ENCODE data around the gene FKTN. TPM values are rescaled to one million over a fixed set of nuclear protein-coding genes. Genes with fewer than 3 reads are reported as not detected.
A peak's percentile ranks its signal among the peaks of the same experiment; 100 is the strongest.

Gene FKTN
- total RNA-seq, 2 donors from 2014 or later, result 0.52 to 14.3 TPM

DNA sequence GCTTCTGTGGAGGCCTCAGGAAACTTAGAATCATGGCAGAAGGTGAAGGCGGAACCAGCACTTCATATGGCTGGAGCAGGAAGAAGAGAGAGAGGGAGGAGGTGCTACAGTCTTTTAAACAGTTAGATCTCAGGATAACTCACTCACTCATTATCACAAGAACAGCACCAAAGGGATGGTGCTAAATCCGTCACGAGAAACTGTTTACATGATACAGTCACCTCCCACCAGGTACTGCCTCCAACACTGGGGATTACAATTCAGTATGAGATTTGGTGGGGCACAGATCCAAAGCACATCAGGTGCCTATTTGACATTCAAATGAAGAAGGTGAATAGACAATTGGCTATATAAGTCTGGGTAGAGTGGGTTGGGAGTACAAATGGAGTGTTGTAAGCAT, 35.2 kb downstream of the FKTN start:
- H3K27ac Mint-ChIP-seq, result no peak overlapping the region
- H3K9me3 Mint-ChIP-seq, result peaks cover 8 to 14% of the 10 kb centered on the region in 2 donors
- DNase-seq (ENCODE audit: low spot score in 2 of 2), result no peak
- no peak for ATAC-seq
- peaks cover 28 to 38% of the 10 kb centered on the region in 2 donors for H3K36me3 Mint-ChIP-seq

DNA sequence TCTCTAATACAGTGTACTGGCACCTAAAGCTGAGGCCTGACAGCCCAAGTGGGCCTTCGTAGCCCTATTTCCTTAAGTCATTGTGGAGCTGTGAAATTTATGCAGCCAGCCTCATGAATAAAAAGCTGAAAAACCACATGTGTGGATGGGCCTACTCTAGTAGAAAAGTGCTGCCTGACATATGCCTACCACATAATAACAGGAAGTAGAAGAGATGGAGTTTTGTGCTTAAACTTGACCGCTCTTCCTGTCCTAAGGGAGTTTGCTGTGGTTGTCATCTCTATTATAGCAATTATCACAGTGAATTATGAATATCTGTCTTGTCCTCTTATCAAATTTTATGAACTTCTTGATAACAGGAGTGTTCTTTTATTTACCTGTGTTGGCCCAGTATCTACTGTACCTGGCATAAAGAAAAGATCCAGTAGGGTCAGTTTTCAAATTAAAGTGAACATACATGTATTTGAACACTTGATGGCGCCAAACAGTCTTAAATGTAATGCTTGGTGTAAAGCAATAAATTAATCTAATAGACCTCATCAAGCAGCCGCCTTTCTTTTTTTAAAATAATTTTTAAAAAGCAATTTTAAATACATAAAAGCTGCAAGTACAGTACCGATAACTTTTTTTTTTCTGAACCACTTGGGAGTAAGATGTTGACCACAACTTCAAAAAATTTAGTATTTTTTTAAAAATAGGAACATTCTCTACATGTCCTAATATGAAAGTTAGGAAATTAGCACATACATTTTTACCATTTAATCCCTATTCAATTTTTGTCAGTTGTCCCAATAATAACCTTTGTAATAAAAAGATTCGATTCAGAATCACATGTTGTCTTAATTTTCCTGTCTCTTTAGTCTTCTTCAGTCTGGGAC, 51.0 kb downstream of the FKTN start:
- H3K9me3 Mint-ChIP-seq, result no peaks in the 10 kb centered on the region
- ATAC-seq (no peak), DNase-seq (ENCODE audit: low spot score in 2 of 2) (no peak)
- H3K36me3 Mint-ChIP-seq, result peaks cover 4% of the 10 kb centered on the region in 2 donors
- H3K27ac Mint-ChIP-seq, result no peak overlapping the region

DNA sequence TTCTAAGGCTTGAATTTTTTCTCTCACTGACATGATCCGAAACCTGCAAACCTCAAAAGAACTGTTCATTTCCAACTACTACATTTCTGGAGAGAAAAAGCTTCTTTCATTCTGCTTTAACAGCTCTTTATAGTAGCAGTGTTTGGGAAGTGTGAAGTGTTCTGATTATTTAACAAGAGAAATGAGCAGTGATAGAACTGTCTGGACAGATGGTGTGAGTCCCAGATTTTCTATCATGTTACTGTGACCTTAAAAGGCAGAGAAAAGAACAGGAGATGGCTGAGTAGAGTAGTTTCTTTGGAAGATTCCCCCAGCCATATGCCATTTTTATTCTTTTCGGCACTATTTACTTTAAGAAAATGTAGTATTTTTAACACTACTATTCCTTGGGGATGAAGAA, 63.1 kb downstream of the FKTN start:
- ATAC-seq, result no peak

DNA sequence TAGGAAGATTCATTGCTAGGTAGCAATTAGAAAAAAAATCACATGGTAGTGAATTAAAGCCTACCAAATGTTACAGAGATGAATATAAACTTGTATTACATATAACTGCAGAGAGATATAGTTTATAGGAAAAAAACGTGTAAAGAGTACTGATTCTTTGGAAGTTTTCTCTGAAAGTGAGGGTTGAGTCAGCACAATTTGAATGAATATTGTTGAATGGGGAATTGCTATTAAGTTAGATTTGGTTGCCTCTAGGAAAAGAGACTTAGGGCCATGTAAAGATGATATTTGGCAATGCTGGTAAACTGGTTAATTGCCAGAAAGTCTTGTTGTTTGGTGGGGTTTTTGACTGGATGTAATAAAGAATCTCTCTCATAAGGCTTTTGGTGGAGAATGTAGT, 67.2 kb downstream of the FKTN start:
- Mint-ChIP-seq H3K36me3 (peaks cover 6 to 16% of the 10 kb centered on the region in 2 donors), H3K9me3 (peaks cover 0 to 8% of the 10 kb centered on the region in 2 donors), H3K27ac (no peak overlapping the region)
- no peak for DNase-seq (ENCODE audit: low spot score in 2 of 2)
- ATAC-seq, result no peak

More for the DNA sequence above, 63.1 kb downstream of the FKTN start:
- no peaks in the 10 kb centered on the region for H3K9me3 Mint-ChIP-seq
- no peak overlapping the region for H3K27ac Mint-ChIP-seq
- DNase-seq (ENCODE audit: low spot score in 2 of 2), result no peak
- H3K36me3 Mint-ChIP-seq, result no peaks in the 10 kb centered on the region

DNA sequence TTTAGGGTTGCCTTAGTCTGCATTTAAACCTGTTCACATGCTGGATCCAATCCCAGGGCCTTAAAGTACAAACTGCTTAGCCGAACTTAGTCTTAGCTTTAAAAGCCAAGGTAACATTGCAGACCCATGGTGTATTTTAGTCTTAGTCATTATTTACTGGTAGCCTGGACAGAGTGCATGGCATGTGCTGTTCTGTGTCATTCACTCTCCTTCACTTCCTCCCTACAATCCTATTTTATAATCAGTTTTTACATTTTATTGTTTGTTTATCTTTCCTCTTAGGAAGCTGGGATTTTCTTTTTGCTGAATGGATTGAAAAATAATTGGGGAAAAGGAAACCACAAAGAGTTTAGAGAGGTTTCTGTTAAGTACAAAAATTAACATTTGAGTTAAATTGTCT, 74.9 kb downstream of the FKTN start:
- no peak for ATAC-seq
- Mint-ChIP-seq H3K36me3 (peaks cover under 1 to 15% of the 10 kb centered on the region in 2 donors), H3K9me3 (peaks cover 0 to under 1% of the 10 kb centered on the region in 2 donors), H3K27ac (no peak overlapping the region)
- no peak for DNase-seq (ENCODE audit: low spot score in 2 of 2)

DNA sequence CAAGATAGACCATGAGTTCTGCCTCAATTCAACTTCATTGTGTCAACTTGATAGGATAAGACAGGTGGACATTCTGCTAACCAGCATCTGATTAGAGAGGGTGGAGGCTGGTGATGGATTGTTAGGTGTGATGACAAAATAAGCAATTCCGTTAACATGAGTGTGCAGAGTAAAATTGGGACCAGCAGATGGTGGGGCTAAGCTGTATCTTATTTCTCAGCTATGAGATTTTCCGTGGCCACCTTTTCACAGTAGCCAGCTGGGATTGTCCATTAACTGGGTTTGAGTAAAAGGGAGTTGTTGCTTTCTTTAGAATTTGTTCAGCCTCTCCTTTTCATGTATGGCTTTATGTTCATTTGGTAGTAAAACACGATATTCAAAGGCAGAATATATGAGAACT, 75.5 kb downstream of the FKTN start:
- Mint-ChIP-seq H3K9me3 (no peaks in the 10 kb centered on the region), H3K27ac (no peak overlapping the region), H3K36me3 (peaks cover 0 to 12% of the 10 kb centered on the region in 2 donors)
- no peak for ATAC-seq
- DNase-seq (ENCODE audit: low spot score in 2 of 2), result no peak

DNA sequence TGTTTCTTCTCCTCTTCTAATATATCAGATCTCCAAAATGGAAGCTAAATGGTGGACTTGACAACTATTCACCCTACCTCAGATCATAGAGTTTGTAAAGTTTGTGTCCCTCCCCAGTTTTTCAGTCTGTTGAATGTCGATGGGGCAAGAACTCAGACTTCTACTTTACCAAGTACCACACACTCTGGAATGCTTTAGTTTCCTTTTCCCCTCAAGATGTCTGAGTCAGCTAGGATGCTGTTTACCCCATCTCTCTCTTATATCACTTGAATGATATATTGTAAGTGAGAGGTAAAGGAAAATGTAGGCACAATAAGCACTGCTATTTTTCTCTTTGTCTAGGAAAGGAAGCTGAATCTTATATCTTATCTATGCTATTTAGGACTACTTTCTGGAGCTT, 78.4 kb downstream of the FKTN start:
- H3K27ac Mint-ChIP-seq, result no peak overlapping the region
- H3K9me3 Mint-ChIP-seq, result no peaks in the 10 kb centered on the region
- no peak for ATAC-seq
- H3K36me3 Mint-ChIP-seq, result peaks cover 4 to 5% of the 10 kb centered on the region in 2 donors
- no peak for DNase-seq (ENCODE audit: low spot score in 2 of 2)

DNA sequence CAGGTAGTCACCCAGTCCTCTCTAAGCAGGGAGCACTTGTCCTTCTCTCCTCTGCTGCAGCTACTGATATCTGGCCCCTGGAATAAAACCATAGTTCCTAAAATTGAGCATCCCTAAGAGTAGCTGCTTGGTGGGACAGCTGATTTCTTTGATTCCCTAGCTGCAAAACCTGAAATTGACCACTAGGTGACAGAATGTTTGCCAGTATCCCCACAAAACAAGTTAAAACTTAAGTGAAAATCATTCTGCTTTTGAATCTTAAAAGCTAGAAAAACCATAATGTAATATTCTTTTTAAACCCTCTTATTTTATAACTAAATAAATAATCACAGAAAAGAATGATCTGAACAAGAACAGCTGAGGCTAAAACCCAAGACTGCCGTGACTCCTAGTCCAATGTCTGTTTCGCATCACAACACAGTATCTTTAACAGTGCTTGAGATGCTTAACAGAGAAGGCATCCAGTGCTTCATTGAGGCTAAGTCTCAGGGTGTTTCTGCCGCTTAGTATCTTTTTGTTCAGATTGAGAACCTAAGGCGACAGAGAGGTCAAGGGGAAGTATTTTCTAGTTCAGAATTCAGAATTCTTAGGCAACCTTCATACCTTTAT, 80.0 kb downstream of the FKTN start:
- Mint-ChIP-seq H3K9me3 (no peaks in the 10 kb centered on the region), H3K36me3 (peaks cover 5 to 6% of the 10 kb centered on the region in 2 donors), H3K27ac (no peak overlapping the region)
- no peak for DNase-seq (ENCODE audit: low spot score in 2 of 2)
- no peak for ATAC-seq

DNA sequence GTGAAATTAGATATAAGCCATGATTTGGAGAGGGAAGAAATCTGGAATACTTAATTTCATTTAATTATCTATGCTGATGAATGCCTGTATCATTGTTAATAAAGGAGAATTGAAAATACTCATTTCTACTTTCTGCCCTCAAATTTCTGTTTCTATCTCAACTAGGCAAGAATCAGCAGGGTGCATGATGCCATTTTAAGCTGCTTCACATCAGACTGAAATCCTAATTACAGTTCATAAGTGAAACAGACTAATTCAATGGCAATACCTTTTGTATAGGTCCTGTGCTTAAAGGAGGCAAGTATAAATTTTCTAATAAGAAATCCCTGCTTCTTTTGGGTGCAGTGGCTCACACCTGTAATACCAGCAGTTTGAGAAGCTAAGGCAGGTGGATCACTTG, 82.0 kb downstream of the FKTN start:
- H3K27ac Mint-ChIP-seq, result no peak overlapping the region
- ATAC-seq, result no peak
- H3K9me3 Mint-ChIP-seq, result no peaks in the 10 kb centered on the region
- DNase-seq (ENCODE audit: low spot score in 2 of 2), result no peak
- H3K36me3 Mint-ChIP-seq, result peaks cover 5 to 6% of the 10 kb centered on the region in 2 donors

DNA sequence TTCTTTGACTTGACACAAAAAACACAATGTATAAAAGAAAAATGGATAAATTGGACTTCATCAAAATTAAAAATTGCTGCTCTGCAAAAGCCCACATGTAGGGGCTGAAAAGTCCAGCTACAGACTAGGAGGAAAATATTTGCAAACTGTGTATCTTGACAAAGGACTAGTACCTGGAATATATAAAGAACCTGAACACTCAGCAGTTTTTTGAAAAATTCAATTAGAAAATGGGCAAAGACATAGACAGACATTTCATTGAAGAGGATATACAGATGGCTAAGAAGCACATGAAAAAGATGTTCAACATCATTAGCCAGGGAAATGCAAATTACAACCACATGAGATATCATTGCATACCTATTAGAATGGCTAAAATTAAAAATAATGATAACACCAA, 85.9 kb downstream of the FKTN start:
- ATAC-seq (no peak), DNase-seq (ENCODE audit: low spot score in 2 of 2) (no peak)
- Mint-ChIP-seq H3K36me3 (peaks cover 5 to 6% of the 10 kb centered on the region in 2 donors), H3K27ac (no peak overlapping the region), H3K9me3 (no peaks in the 10 kb centered on the region)

DNA sequence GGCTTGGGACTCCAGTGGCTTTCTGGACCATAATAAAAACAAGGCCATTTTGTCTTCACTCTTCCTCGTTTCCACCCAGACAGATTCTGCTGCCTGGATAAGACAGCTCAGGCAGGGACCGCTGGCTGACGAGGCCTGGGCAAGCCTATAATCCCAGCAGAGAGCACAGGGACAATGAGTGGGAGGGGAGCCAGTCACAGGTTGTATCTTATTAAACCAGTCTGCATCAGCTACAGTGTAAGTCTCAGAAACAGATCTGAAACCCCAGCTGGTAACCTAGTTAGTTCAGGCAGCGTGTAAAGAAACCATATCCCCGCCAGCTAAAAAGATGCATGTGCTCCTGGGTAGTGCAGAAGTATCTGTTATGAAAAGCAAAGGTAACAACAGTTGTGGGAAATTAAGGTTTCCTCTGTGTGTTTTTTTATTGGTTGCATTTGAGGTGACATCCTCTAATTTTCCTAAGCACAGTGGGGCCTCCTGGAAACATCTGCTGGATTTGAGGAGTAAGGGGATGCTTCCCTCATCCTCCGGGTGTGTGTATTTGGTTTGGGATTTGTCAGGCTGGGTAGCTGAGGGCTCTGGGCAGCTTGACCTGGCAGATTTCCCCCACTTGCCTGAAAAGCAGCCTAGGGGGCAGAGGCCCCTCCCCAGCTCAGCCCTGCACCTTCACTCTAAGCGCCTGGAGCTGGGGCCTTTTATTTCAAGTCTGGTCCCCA, 89.1 kb downstream of the FKTN start:
- DNase-seq (ENCODE audit: low spot score in 2 of 2) (no peak), ATAC-seq (no peak)
- no peaks in the 10 kb centered on the region for H3K9me3 Mint-ChIP-seq
- no peak overlapping the region for H3K27ac Mint-ChIP-seq
- no peaks in the 10 kb centered on the region for H3K36me3 Mint-ChIP-seq

DNA sequence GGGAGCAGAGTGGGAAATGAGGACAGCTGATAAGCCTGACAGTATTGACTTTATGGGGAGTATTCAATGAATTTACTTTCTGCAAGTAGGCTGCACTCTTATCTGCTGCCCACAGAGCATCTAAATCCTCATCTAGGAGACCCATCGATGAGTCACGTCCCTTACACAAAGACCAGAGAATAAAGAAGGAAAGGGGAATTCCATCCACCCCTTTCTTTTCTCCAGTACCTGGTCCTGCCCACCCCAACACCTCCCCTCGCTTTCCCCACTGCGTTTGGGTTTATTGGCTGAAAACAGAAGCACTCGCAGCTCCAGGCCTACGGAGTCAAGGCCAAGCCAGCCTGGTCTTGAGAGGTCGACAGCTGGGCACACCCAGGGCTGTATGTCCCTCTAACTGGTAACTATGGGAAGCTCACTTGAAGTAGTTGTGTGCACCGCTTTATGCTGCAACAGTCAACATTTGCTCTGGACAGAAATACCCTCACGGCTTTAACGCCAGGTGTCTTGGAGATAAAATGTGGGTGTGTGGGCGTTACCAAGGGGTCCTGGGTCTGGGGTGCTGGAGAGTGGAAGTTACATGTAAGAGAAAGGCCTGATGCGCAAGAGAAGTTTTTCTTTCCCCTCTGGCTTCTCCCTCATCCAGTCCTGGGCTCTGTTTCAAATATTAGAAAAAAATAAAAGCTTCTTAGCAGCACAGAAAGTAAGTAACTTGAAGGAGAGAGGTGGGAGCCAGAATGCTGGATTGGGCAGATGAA, 89.8 kb downstream of the FKTN start:
- ATAC-seq, result no peak
- Mint-ChIP-seq H3K27ac (no peak overlapping the region), H3K9me3 (no peaks in the 10 kb centered on the region), H3K36me3 (no peaks in the 10 kb centered on the region)
- DNase-seq (ENCODE audit: low spot score in 2 of 2), result no peak

DNA sequence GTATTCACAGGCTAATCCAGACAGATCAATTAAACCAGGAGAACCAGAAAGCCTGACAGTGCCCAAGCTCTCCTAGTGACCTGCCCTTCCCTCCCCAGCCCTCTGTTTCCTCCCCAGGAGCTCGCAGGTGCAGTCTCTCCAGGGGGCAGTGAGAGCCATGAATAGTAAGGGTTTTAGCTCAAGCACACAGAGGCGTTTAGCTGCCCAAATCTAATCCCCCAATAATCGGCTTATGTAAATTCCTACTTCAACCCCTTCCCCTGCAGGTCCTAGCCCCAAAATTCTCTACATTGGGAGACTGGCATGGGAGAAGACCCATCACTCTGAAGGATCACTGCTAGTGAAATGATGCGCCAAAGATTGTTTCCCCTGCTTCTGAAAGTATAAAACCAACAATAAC, 93.9 kb downstream of the FKTN start:
- no peak for ATAC-seq
- no peaks in the 10 kb centered on the region for H3K9me3 Mint-ChIP-seq
- H3K36me3 Mint-ChIP-seq, result peaks cover 0 to 6% of the 10 kb centered on the region in 2 donors
- no peak for DNase-seq (ENCODE audit: low spot score in 2 of 2)
- H3K27ac Mint-ChIP-seq, result no peak overlapping the region

DNA sequence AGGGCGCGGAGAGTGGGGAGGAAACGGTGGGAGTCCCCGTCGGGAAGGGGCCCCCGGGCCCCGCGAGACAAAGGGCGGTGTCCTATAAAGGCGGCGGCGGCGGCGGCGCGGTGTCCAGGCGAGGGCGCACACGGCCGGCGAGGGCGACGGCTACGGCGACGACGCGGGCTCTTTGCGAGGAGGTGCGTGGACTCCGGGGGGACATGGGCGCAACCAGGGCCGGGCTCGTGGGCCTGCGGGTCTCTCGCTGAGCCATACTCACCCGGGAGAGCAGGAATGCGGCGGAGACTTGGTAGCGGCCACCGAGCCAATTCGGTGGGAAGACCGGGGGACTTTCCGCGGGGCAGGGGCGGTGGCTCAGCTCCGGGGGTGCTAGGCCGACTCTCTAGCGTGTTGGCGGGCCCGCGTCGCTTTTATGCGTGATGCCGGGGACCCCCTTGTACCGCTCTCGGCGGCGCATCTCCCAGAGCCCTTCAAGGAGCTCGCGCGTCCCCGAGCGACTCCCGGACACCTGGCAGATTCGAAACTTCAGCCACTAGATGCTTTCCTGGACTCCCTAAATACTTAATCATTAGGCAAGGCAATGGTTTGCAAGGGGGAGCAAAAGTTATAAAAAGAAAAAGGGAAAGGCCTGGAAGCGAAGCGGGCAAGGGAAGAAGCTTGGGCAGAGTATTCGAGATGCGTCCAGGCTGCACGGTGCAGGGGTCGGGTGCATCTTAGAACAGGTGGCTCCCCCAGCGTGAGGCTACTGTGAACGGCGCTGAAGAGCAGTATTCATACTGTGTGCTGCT, 98.4 kb downstream of the FKTN start:
- H3K9me3 Mint-ChIP-seq, result no peaks in the 10 kb centered on the region
- H3K36me3 Mint-ChIP-seq, result peaks cover 0 to 6% of the 10 kb centered on the region in 2 donors
- peak; percentile 61 to 69 for ATAC-seq
- H3K27ac Mint-ChIP-seq, result no peak overlapping the region
- DNase-seq (ENCODE audit: low spot score in 2 of 2), result peak in 1 of 2 donors; percentile 11

DNA sequence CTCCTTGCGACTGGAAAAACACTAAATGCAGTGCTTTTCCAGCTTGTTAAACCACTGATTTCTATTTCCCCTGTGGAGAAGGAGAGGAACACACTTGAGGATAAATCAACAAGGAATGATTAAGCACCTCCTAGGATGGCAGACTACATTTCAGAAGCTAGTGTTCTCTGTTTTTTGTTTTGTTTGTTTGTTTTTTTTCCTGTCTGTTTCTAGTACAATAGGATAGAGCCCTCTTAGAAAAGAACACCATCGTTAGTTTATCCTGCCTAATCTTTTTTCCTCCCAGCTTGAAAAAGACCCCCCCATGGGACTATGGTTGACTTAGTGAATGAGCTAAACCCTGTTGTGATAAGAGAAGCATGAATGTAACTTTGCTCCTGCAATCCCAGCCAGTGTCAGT, 100.4 kb downstream of the FKTN start:
- Mint-ChIP-seq H3K9me3 (no peaks in the 10 kb centered on the region), H3K27ac (no peak overlapping the region), H3K36me3 (peaks cover 0 to 6% of the 10 kb centered on the region in 2 donors)
- no peak for ATAC-seq
- DNase-seq (ENCODE audit: low spot score in 2 of 2), result no peak

DNA sequence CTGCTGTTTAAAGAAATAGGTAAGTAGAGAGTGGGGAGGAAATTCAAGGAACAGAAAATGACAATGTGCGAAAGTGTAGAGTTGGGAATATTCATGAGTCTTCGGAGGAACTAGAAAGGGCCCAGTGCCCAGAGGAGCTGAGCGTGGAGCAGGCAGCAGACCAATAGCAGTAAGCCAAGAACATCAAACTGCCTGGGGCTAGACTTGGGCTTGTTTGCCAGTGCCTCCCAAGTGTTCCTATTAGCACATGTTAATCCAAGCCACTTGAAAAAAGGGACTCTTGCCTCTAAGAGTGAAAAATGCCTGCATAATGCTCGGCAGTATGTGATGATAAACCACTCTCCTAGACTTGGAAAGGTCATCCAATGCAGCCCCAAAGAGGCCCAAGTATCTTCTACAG, 103.1 kb downstream of the FKTN start:
- no peak for ATAC-seq
- Mint-ChIP-seq H3K9me3 (no peaks in the 10 kb centered on the region), H3K27ac (no peak overlapping the region), H3K36me3 (no peaks in the 10 kb centered on the region)
- no peak for DNase-seq (ENCODE audit: low spot score in 2 of 2)
